Mesothelial cell of epicardium (in vitro differentiated cells): Measurements from ENCODE around the gene TP53TG3. TPM values are rescaled to one million over a fixed set of nuclear protein-coding genes. Genes with fewer than 3 reads are reported as not detected.
"Not testable (repeated sequence)": the region's sequence is repeated elsewhere in the genome, so short reads cannot be mapped to it uniquely, and the experiment has no call there.

Experiments used
- DNase-seq, 2 experiments: peaks; one replicate each; pipeline ENCODE4 v3.0.0; 2021; ENCODE audit warnings: low spot score in 2 of 2; ENCODE audit not compliant: unreplicated experiment in 2 of 2
- H3K27ac Mint-ChIP-seq: 2 replicates; pipeline ENCODE4 v1.8.0; 2021; ENCODE audit warnings: mixed read lengths
- H3K27me3 Mint-ChIP-seq: 2 replicates; pipeline ENCODE4 v1.8.0; 2021; ENCODE audit warnings: low read depth, mixed read lengths
- H3K36me3 Mint-ChIP-seq: 2 replicates; pipeline ENCODE4 v1.8.0; 2021; ENCODE audit warnings: mixed read lengths
- H3K4me1 Mint-ChIP-seq: 2 replicates; pipeline ENCODE4 v1.8.0; 2021; ENCODE audit warnings: mixed read lengths
- H3K4me3 Mint-ChIP-seq: 2 replicates; pipeline ENCODE4 v1.8.0; 2021; ENCODE audit warnings: mild to moderate bottlenecking, moderate library complexity, mixed read lengths
- H3K9me3 Mint-ChIP-seq: 2 replicates; pipeline ENCODE4 v1.8.0; 2021; ENCODE audit warnings: mixed read lengths
- total RNA-seq: library from RNA; stranded (reverse); gene quantifications from 3 replicates; pipeline ENCODE4 v1.2.1, GENCODE V29; 2021

TP53TG3 gene, protein sequence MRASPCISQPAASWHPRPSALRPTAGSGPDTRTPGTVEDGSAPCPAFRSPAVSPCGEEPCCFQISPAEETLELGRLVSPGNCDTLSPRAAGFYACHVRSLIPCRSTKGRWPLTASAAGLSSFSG
- total RNA-seq, result not detected in 3 replicates

DNA sequence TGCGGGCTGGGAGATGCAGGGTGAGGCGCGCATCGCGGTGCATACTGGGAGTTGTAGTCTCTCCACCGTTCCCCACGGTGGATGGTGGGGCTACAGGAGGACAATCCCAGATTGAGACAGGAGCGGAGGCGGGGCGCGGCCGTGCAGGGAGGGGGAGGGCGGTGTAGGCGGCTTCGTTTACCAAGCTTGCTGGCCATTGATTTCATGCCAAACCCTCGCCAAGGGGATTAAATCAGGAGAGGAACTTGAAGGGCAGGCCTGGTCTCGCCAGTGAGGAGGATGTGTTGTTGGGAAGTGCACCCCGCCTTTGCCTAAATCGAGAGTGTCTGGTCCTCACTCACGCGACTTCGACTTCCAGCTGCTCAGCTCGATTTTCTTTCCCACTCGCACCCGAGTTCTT lies at the start of gene TP53TG3:
Gene TP53TG3 (minus strand): TSS at position 101 of the 400 bp plus-strand sequence. CDS start 68 bp downstream, at position 33.
- not testable (repeated sequence) for H3K27ac Mint-ChIP-seq, H3K4me3 Mint-ChIP-seq, H3K27me3 Mint-ChIP-seq, H3K36me3 Mint-ChIP-seq, H3K4me1 Mint-ChIP-seq, DNase-seq, H3K9me3 Mint-ChIP-seq

DNA sequence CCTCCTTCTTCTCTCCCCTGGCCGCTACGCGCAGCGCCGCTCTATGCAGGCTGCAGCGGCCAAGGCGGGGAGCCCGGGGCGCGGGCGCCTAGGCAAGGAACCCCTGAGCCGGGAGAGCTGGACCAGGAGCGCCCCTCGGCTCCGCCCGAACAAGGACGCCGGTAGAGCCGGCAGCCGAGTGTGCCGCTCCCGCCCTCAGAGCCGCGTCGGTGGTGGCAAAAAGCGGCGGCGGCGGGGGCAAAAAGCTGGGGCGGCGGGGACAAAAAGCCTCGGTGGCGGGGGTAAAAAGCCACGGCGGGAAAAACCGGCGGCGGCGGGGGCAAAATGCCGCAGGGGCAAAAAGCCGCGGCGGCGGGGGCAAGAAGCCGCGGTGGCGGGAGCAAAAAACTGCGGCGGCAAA lies 25.1 kb downstream of the TP53TG3 start:
- H3K27me3 Mint-ChIP-seq, H3K9me3 Mint-ChIP-seq, H3K36me3 Mint-ChIP-seq, H3K4me1 Mint-ChIP-seq, H3K4me3 Mint-ChIP-seq, H3K27ac Mint-ChIP-seq, DNase-seq: not testable (repeated sequence)

DNA sequence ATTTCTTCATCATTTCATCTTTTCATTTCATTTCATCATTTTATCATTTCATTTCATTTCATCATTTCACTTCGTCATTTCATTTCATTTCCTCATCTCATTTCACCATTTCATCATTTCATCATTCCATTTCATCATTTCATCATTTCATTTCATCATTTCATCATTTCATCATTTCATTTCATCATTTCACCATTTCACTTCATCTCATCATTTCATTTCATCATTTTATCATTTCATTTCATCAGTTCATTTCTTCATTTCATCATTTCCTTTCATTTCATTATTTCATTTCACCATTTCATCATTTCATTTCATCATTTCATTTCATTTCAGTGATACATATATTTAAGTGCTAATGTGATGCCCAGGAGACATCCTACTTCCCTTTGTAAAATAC lies 28.4 kb downstream of the TP53TG3 start:
- DNase-seq, H3K4me3 Mint-ChIP-seq, H3K36me3 Mint-ChIP-seq, H3K27me3 Mint-ChIP-seq, H3K4me1 Mint-ChIP-seq, H3K27ac Mint-ChIP-seq: not testable (repeated sequence)
- peaks cover 20% of the 10 kb centered on the region for H3K9me3 Mint-ChIP-seq

DNA sequence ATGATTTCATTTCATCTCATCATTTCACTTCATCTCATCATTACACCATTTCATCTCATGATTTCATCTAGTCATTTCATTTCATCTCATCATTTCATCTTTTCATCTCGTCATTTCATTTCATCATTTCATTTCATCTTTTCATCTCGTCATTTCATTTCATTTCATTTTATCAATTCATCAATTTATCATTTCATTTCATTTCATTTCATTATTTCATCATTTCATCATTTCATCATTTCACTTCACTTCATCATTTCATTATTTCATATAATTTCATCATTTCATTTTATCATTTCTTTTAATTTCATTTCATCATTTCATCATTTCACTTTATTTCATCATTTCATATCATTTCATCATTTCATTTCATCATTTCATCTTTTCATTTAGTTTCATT lies 29.2 kb downstream of the TP53TG3 start:
- H3K27me3 Mint-ChIP-seq, H3K36me3 Mint-ChIP-seq, H3K4me1 Mint-ChIP-seq, DNase-seq, H3K4me3 Mint-ChIP-seq, H3K27ac Mint-ChIP-seq: not testable (repeated sequence)
- peaks cover 20% of the 10 kb centered on the region for H3K9me3 Mint-ChIP-seq

DNA sequence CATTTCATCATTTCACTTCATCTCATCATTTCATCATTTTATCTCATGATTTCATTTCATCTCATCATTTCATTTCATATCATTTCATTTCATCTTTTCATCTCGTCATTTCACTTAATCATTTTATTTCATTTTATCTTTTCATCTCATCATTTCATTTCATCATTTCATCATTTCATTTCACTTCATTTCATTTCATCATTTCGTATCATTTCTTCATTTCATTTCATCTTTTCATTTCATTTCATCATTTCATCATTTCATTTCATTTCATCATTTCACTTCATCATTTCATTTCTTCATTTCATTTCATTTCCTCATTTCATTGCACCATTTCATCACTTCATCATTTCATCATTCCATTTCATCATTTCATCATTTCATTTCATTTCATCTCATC lies 29.8 kb downstream of the TP53TG3 start:
- H3K4me1 Mint-ChIP-seq, H3K36me3 Mint-ChIP-seq, H3K27me3 Mint-ChIP-seq, DNase-seq, H3K27ac Mint-ChIP-seq, H3K4me3 Mint-ChIP-seq: not testable (repeated sequence)
- peaks cover 20% of the 10 kb centered on the region for H3K9me3 Mint-ChIP-seq

DNA sequence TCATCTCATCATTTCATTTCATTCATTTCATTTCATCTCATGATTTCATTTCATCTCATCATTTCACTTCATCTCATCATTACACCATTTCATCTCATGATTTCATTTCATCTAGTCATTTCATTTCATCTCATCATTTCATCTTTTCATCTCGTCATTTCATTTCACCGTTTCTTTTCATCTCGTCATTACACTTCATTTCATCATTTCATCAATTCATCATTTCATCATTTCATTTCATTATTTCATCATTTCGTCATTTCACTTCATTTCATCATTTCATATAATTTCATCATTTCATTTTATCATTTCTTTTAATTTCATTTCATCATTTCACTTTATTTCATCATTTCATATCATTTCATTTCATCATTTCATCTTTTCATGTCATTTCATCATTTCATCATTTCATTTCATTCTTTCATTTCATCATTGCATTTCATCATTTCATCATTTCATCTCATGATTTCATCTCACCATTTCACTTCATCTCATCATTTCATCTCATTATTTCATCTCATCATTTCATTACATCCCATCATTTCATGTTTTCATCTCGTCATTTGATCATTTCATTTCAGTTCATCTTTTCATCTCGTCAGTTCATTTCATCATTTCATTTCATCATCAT lies 30.6 kb downstream of the TP53TG3 start:
- H3K36me3 Mint-ChIP-seq, H3K4me1 Mint-ChIP-seq, H3K27me3 Mint-ChIP-seq, H3K4me3 Mint-ChIP-seq, DNase-seq, H3K27ac Mint-ChIP-seq: not testable (repeated sequence)
- H3K9me3 Mint-ChIP-seq, result peaks cover 20% of the 10 kb centered on the region

DNA sequence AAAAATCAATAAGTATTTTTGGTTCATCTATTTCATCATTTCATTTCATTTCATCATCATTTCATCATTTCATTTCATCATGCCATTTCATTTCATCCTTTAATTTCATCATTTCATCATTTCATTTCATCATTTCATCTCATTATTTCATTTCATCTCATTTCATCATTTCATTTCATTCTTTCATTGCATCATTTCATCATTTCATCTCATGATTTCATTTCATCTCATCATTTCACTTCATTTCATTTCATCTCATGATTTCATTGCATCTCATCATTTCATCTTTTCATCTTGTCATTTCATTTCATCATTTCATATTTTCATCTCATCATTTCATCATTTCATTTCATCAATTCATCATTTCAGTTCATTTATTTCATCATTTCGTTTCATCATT lies 31.2 kb downstream of the TP53TG3 start:
- not testable (repeated sequence) for H3K27ac Mint-ChIP-seq, H3K36me3 Mint-ChIP-seq, H3K4me3 Mint-ChIP-seq, DNase-seq, H3K27me3 Mint-ChIP-seq, H3K4me1 Mint-ChIP-seq
- H3K9me3 Mint-ChIP-seq, result peaks cover 20% of the 10 kb centered on the region

DNA sequence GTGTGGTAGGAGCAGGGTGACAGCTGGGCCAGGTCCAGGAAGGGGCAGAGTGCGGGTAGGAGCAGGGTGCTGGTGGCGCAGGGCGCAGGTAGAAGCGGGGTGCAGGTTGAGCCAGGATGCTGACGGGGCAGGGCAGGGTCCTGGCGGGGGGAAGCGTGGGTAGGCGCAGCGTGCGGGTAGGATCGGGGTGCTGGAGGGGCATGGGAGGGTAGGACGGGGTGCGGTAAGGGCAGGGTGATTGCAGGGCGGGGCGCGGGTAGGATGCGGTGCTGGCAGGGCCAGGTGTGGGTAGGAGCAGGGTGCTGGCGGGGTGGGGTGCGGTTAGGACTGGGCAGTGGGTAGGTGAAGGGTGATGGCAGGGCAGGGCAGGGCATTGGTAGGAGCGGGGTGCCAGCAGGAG lies 38.4 kb downstream of the TP53TG3 start:
- H3K36me3 Mint-ChIP-seq, H3K27me3 Mint-ChIP-seq, H3K4me1 Mint-ChIP-seq, H3K4me3 Mint-ChIP-seq, DNase-seq, H3K9me3 Mint-ChIP-seq, H3K27ac Mint-ChIP-seq: not testable (repeated sequence)

DNA sequence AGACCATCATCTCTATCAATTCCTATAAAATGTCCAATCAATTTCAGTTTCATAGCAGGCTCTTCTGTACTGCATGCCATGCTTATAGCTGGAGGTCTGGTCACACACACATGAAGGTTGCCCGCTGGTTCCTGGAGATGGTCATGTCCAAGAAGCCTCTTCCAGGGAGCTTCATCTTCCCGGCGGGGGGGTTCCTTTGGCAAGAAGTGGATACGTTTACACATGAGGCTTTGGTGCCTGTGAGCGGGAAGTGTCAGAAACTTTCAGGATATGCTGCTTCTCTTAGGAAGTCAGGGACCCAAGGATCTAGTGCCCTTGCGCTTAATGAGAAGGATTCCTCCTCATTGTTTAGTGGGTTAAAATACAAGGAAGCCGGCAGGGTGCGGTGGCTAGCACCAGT lies 43.9 kb downstream of the TP53TG3 start:
- H3K27me3 Mint-ChIP-seq, H3K4me1 Mint-ChIP-seq, H3K9me3 Mint-ChIP-seq, H3K4me3 Mint-ChIP-seq, H3K27ac Mint-ChIP-seq, H3K36me3 Mint-ChIP-seq, DNase-seq: not testable (repeated sequence)
